K562 (cell line): Measurements from ENCODE around the gene PSMB7. TPM values are rescaled to one million over a fixed set of nuclear protein-coding genes. Genes with fewer than 3 reads are reported as not detected.

Experiments used
- ATAC-seq: fragments of 200-7000 bp; cut with Tn5 transposase; 3 replicates; pipeline ENCODE4 v1.9.1; 2020; ENCODE audit warnings: moderate library complexity
- BruUV-seq: library from RNA; stranded (reverse); fragments of 400-500 nt; replicated peaks from 2 replicates; lab custom pipeline; 2021; lab: Mats Ljungman, UMichigan
- CTCF ChIA-PET: fragments of 300-600 bp; formaldehyde crosslinking; extraction: SDS; loops from one replicate; lab custom pipeline; 2021; ENCODE audit warnings: low intra/inter-chr PET ratio; lab: Yijun Ruan, JAX
- POLR2A ChIA-PET: fragments of 300-600, 350-650 bp; sonication (Branson Sonifier 250); formaldehyde crosslinking; extraction: SDS; loops from one replicate; lab custom pipeline; 2021; ENCODE audit warnings: antibody characterized with exemption, inconsistent platforms; lab: Yijun Ruan, JAX
- DNase-seq, 4 experiments: peaks; one replicate each; pipeline versions ENCODE4 v3.0.0 to v3.0.0-alpha.2; 2011 to 2018; ENCODE audit warnings: low spot score in 3 of 4, mixed read lengths in 3 of 4; ENCODE audit errors: extremely low read depth in 1 of 4
- FAIRE-seq: peaks from 2 replicates; lab custom pipeline; 2011; peaks lifted over from hg19 to GRCh38; lab: Jason Lieb, UNC
- H2AFZ ChIP-seq: 2 replicates; pipeline ENCODE4 v1.6.0; 2011; ENCODE audit warnings: low read depth, low read length, control low read depth, inconsistent platforms
- H3K27ac ChIP-seq: fragments of 200-600 bp; 3 replicates; pipeline ENCODE4 v1.8.0; 2011; ENCODE audit warnings: low read depth, mild to moderate bottlenecking, control low read depth, inconsistent platforms, low read length, moderate library complexity, mixed read lengths; ENCODE audit errors: extremely low read depth
- H3K27me3 ChIP-seq, 2 experiments: fragments of 300-600 bp in 1 of 2; 2 replicates in 1 of 2; 3 replicates in 1 of 2; pipeline versions ENCODE4 v1.6.0 to v1.8.0; 2011; ENCODE audit warnings: inconsistent platforms in 2 of 2, low read length in 2 of 2, mild to moderate bottlenecking in 1 of 2, mixed read lengths in 1 of 2, moderate library complexity in 1 of 2; ENCODE audit not compliant: control insufficient read depth in 2 of 2, insufficient read depth in 2 of 2
- H3K36me3 ChIP-seq: fragments of 300-600 bp; 3 replicates; pipeline ENCODE4 v1.8.0; 2011; ENCODE audit warnings: mild to moderate bottlenecking, low read length, inconsistent platforms; ENCODE audit not compliant: control insufficient read depth, insufficient read depth
- H3K4me1 ChIP-seq, 2 experiments: fragments of 200-600 bp in 1 of 2; replicated peaks in 1 of 2; 2 replicates in 1 of 2; 3 replicates in 1 of 2; pipeline versions ENCODE4 v1.5.1 to v1.8.0; 2011; ENCODE audit warnings: inconsistent platforms in 2 of 2, low read length in 2 of 2, mild to moderate bottlenecking in 1 of 2, mixed read lengths in 1 of 2, moderate library complexity in 1 of 2; ENCODE audit not compliant: control insufficient read depth in 2 of 2, insufficient read depth in 2 of 2
- H3K4me2 ChIP-seq: 2 replicates; pipeline ENCODE4 v1.6.1; 2011; ENCODE audit warnings: low read length, control low read depth, inconsistent platforms, mixed read lengths; ENCODE audit not compliant: insufficient read depth
- H3K4me3 ChIP-seq: fragments of 200-600 bp; sonication (generic), shearing (Covaris generic); 2 replicates; pipeline ENCODE4 v1.5.1; 2016; ENCODE audit warnings: control low read depth, inconsistent platforms
- H3K79me2 ChIP-seq: fragments of 200-600 bp; 3 replicates; pipeline ENCODE4 v1.8.0; 2011; ENCODE audit warnings: low read length, inconsistent platforms; ENCODE audit not compliant: control insufficient read depth, insufficient read depth
- H3K9ac ChIP-seq, 2 experiments: 2 replicates each; pipeline versions ENCODE4 v1.6.0 to v1.6.1; 2011; ENCODE audit warnings: low read depth in 2 of 2, low read length in 2 of 2, control low read depth in 1 of 2, inconsistent platforms in 1 of 2, mild to moderate bottlenecking in 1 of 2, mixed read lengths in 1 of 2; ENCODE audit not compliant: insufficient read depth in 1 of 2
- H3K9me1 ChIP-seq: one replicate; pipeline ENCODE4 v1.6.0; 2011; ENCODE audit warnings: inconsistent platforms, mild to moderate bottlenecking, low read length, moderate library complexity; ENCODE audit not compliant: control insufficient read depth, insufficient read depth
- H3K9me3 ChIP-seq: replicated peaks from 2 replicates; pipeline ENCODE4 v1.5.1; 2011; ENCODE audit warnings: low read depth, low read length, inconsistent platforms; ENCODE audit not compliant: control insufficient read depth, insufficient read depth
- H4K20me1 ChIP-seq: replicated peaks from 2 replicates; pipeline ENCODE4 v1.6.1; 2011; ENCODE audit warnings: low read length, inconsistent platforms, mixed read lengths; ENCODE audit not compliant: control insufficient read depth, insufficient read depth
- CAMTA2 ChIP-seq: fragments of 250-450 bp; sonication (Bioruptor Pico); conservative IDR thresholded peaks from 2 replicates; pipeline ENCODE4 v1.5.1; 2022
- E2F6 ChIP-seq, 2 experiments: IDR thresholded peaks; 2 replicates each; pipeline ENCODE4 v1.6.1; 2011; ENCODE audit warnings: borderline replicate concordance in 1 of 2, control low read depth in 1 of 2, low read depth in 1 of 2, low read length in 1 of 2, mild to moderate bottlenecking in 1 of 2, mixed read lengths in 1 of 2, moderate library complexity in 1 of 2; ENCODE audit not compliant: insufficient read depth in 1 of 2, insufficient read length in 1 of 2, poor library complexity in 1 of 2, severe bottlenecking in 1 of 2; ENCODE audit errors: extremely low read depth in 1 of 2
- EP400 ChIP-seq: fragments of 450-650 bp; IDR thresholded peaks from 2 replicates; pipeline ENCODE4 v1.6.1; 2017; ENCODE audit warnings: antibody characterized with exemption, mild to moderate bottlenecking, moderate library complexity
- HMGN3 ChIP-seq: IDR thresholded peaks from 2 replicates; pipeline ENCODE4 v1.6.1; 2011; ENCODE audit warnings: borderline replicate concordance, low read depth, mild to moderate bottlenecking, mixed read lengths, low read length; ENCODE audit not compliant: insufficient read length; ENCODE audit errors: extremely low read depth
- MAFG ChIP-seq: fragments of 450-650 bp; conservative IDR thresholded peaks from 2 replicates; pipeline ENCODE4 v1.6.1; 2016; ENCODE audit warnings: missing genetic modification characterization, missing compliant biosample characterization
- PHF8 ChIP-seq: fragments of 200-600 bp; sonication (generic); IDR thresholded peaks from 2 replicates; pipeline ENCODE4 v1.6.1; 2012; ENCODE audit warnings: mixed run types, mild to moderate bottlenecking, inconsistent platforms, low read length, moderate library complexity, borderline replicate concordance
- SOX6 ChIP-seq: fragments of 450-650 bp; IDR thresholded peaks from 2 replicates; pipeline ENCODE4 v1.6.1; 2014; ENCODE audit warnings: mild to moderate bottlenecking
- TARDBP ChIP-seq: fragments of 450-650 bp; IDR thresholded peaks from 2 replicates; pipeline ENCODE4 v1.6.1; 2016
- ZBTB8A ChIP-seq: fragments of 450-650 bp; IDR thresholded peaks from 2 replicates; pipeline ENCODE4 v1.6.1; 2018; ENCODE audit warnings: mild to moderate bottlenecking, moderate library complexity; ENCODE audit not compliant: partially characterized antibody
- ZNF778 ChIP-seq: fragments of 450-650 bp; formaldehyde crosslinking; IDR thresholded peaks from 2 replicates; pipeline ENCODE4 v1.4.0; 2020; ENCODE audit warnings: mild to moderate bottlenecking, moderate library complexity
- WGBS: fragments of 100-300 bp; shearing (Covaris generic); methylation state at CpG from one replicate; pipeline ENCODE4 v1.1.6; 2016; ENCODE audit warnings: low coverage, mixed read lengths; ENCODE audit not compliant: insufficient coverage; ENCODE audit errors: missing lambda C conversion rate; 5-methylcytosine and 5-hydroxymethylcytosine counted together
- in situ Hi-C: fragments of 300-500 bp; cut with MboI; formaldehyde crosslinking; loops from 4 replicates; pipeline ENCODE4 v1.15.0; 2018; ENCODE audit warnings: inconsistent platforms, mixed read lengths
- intact Hi-C: fragments of 100-400 bp; cut with micrococcal nuclease; formaldehyde crosslinking; loops from 2 replicates; pipeline ENCODE4 v1.14.2; 2022
- polyA plus RNA-seq, 8 experiments: library from polyadenylated mRNA; depleted of rRNA in 4 of 8; stranded (reverse) in 5 of 8; unstranded in 3 of 8; fragments of >200 nt; fragmentation: Nextera tagmentation in 2 of 8; fragmentation: Illumina TruSeq in 1 of 8; extraction: Ambion mirVana in 2 of 8; extraction: Trizol in 1 of 8; gene quantifications; 2 replicates each; pipeline versions ENCODE4 v1.2.1 to v1.2.3, GENCODE V29; 2011 to 2014; ENCODE audit warnings: inconsistent platforms in 1 of 8, missing spikeins in 1 of 8
- total RNA-seq, 7 experiments: library from RNA; depleted of rRNA in 6 of 7; stranded (reverse); fragments of >200 nt in 6 of 7; fragmentation: Illumina TruSeq in 2 of 7; extraction: Trizol in 2 of 7; gene quantifications; 2 replicates each; pipeline versions ENCODE4 v1.2.1 to v1.2.3, GENCODE V29; 2011 to 2021; ENCODE audit warnings: low replicate concordance in 1 of 7
- TF ChIP-seq, protein P1 (sequence below): IDR thresholded peaks from 2 replicates; pipeline ENCODE4 v1.6.1; 2016; ENCODE audit warnings: missing genetic modification characterization, missing compliant biosample characterization

Gene PSMB7
- total and polyA plus RNA-seq, 9 of the 15 experiments (the other 6 are each of a cell fraction or from before 2014, with no cell fraction given), result 321 to 978 (median 407) TPM

GRCh38 chr9:124342402-124342775 lies 72.9 kb downstream of the PSMB7 start (continued):
- TF ChIP-seq, protein P1, sequence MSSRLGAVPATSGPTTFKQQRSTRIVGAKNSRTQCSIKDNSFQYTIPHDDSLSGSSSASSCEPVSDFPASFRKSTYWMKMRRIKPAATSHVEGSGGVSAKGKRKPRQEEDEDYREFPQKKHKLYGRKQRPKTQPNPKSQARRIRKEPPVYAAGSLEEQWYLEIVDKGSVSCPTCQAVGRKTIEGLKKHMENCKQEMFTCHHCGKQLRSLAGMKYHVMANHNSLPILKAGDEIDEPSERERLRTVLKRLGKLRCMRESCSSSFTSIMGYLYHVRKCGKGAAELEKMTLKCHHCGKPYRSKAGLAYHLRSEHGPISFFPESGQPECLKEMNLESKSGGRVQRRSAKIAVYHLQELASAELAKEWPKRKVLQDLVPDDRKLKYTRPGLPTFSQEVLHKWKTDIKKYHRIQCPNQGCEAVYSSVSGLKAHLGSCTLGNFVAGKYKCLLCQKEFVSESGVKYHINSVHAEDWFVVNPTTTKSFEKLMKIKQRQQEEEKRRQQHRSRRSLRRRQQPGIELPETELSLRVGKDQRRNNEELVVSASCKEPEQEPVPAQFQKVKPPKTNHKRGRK, result no peak
- no peak for TF ChIP-seq ZBTB8A

GRCh38 chr9:124341455-124342170 lies 73.6 kb downstream of the PSMB7 start:
- Histone ChIP-seq H3K4me3 (no peak overlapping the region), H3K79me2 (no peaks in the 10 kb centered on the region), H3K27ac (no peak overlapping the region), H3K9ac (no peak overlapping the region), H3K4me1 (peaks cover 0 to 28% of the 10 kb centered on the region in 2 experiments; a peak in 2 of 5 replicates), H3K4me2 (no peak overlapping the region), H3K27me3 (no peaks in the 10 kb centered on the region), H4K20me1 (0 out of 2 replicates have a peak, but pooled peaks cover 4% of the 10 kb centered on the region), H2AFZ (no peak overlapping the region), H3K9me3 (no peaks in the 10 kb centered on the region), H3K36me3 (peaks cover 7% of the 10 kb centered on the region; the same call in 1 of the 3 replicates), H3K9me1 (no peaks in the 10 kb centered on the region)
- in situ Hi-C loops, result no loop called here
- DNase-seq (no peak), ATAC-seq (no peak), FAIRE-seq (no peak)
- ChIA-PET POLR2A (interaction anchor here (0.6 to 1.0 kb wide), 2 partner anchors 14 to 30 kb away, joined by 3 to 4 read pairs; no protein-coding TSS in a partner anchor), CTCF (no interaction called here)
- intact Hi-C loops, result no loop called here
- no peak for TF ChIP-seq EP400
- TF ChIP-seq PHF8, result no peak
- TF ChIP-seq HMGN3, result no peak
- TF ChIP-seq SOX6, result no peak
- TF ChIP-seq MAFG (tag), result no peak
- TF ChIP-seq E2F6 (IDR thresholded peaks at IDR 0.05; ENCODE audit: borderline replicate concordance in 1 of 2, extremely low read depth in 1 of 2, insufficient read depth in 1 of 2, insufficient read length in 1 of 2, low read depth in 1 of 2, low read length in 1 of 2, poor library complexity in 1 of 2, severe bottlenecking in 1 of 2), result no peak
- TF ChIP-seq ZNF778 (CRISPR knock-in tag), result no peak
- no peak for TF ChIP-seq CAMTA2 (CRISPR knock-in tag)
- no peak for TF ChIP-seq TARDBP
- TSS peak; percentile 29 for BruUV-seq
- 69% methylated on average over 18 of the region's 21 CpGs for WGBS
